NCI-H524 treated with DMSO at 0.1 percent for 48 hours (cell line): ENCODE data around the gene MAMDC2.

Experiments used
- DNase-seq: peaks from one replicate; lab custom pipeline; 2025; lab: John Stamatoyannopoulos, UW

MAMDC2 gene

DNA sequence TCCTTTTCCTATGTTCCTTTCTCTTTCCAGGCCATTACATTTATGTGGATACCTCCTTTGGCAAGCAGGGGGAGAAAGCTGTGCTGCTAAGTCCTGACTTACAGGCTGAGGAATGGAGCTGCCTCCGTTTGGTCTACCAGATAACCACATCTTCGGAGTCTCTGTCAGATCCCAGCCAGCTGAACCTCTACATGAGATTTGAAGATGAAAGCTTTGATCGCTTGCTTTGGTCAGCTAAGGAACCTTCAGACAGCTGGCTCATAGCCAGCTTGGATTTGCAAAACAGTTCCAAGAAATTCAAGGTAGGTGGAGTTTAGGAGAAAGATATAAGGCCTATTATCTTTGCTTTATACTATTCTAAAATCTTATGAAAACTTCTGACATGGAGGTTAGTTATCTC lies 64.5 kb downstream of the MAMDC2 start:
- no peak for DNase-seq

DNA sequence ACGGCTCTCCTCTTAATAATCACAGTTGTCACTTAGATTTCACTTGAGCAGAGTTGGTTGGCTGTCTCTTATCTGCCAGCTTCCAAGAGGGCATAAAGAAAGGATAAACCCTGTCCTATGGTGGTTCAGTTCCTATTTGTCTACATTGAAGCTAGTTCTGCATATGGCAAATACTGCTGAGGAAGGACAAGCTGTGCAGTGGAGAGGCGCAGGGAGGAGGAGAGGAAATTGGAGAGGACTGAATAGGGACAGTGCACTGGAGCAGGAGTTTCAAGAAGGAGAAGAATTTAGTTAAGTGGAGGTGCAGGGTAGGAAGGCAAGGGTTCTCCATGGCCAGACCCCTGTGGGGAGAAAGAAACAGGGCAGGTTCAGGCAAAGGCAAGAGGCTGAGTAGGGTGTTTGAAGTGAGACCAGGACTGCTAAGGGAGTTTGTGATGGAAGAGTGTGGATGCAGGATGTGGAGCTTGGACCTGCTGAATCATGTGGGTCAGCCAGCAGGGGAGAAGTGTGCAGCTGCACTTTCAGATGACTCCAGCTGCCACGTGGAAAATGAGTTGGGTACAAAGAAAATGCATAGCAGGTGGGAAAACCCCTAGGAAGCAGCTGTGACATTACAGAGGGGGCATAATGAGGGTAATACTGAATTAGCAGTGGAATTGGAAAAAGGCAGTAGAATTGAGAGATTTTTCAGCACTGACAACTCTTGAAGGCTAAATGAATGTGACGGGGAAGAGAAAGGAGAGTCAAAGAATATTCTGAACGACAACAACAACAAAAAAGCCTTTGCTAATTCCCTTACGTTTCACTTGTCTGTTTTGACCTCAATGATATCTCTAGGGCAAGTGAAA lies 66.8 kb downstream of the MAMDC2 start:
- DNase-seq, result peak; percentile 48

DNA sequence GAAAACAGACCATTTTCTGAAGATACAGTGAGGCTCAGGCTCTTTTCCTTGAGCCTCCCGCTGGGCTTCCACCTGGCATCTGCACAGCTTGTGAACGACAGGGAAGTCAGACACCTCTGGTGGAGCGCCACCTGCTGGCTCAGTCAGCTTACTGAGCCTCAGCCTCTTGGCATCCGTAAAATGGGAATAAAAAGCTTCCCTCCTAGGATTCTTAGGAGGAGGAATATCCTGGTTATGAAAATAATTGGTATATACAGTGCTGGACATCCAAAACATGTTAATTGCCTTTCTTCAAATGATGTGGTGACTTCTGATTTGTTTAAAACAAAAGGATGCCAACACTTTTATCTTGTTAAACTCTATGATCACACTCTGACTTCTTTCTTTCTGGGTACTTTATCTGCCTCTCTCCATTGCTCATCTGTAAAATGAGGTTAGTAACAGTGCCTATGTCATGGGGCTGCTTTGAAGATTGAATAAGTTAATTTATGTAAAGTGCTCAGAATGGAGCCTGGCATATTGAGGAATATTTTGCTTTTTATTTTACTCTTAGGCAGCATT lies 67.5 kb downstream of the MAMDC2 start:
- DNase-seq, result no peak

DNA sequence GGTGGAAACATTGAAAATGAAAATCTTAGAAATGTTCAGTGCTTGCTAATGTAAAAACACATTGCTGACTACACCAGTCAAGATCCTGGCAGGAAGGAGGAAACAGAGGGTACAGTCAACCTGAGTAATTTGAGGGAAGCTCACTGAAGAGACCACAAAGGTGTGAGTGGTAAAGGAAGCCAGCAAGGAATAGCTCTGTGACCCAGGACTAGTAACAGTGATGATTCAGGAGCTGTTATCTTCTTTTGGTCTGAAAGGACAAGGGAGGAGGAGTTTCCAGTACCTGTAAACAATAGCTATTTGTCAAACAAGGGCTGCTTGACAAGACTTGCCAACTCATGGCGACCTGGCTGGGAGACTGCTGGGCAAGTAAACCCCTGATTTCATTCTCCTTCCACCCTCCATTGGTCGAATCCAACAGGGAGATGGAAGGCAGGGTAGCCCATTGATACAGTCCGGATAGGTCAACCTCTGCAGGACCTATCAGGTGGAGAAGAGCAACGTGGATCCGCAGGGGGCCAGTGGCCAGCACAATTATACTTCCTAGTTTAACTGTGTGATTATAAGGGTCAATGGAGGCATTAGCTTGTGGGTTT lies 68.1 kb downstream of the MAMDC2 start:
- no peak for DNase-seq

DNA sequence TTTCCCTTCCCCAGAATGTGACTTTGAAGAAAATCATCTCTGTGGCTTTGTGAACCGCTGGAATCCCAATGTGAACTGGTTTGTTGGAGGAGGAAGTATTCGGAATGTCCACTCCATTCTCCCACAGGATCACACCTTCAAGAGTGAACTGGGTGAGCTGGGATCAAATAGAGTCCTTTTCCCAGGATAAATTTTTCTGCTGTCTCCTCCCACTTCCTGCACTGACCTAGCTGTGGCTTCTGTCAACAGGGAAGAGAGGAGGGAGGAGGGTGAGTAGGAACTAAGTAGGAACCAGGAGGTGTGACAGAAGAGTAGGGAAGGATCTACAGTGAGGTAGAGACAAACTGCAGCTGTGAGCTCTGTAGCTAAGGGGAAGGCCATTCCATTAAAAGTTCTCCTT lies 69.3 kb downstream of the MAMDC2 start:
- DNase-seq, result no peak

DNA sequence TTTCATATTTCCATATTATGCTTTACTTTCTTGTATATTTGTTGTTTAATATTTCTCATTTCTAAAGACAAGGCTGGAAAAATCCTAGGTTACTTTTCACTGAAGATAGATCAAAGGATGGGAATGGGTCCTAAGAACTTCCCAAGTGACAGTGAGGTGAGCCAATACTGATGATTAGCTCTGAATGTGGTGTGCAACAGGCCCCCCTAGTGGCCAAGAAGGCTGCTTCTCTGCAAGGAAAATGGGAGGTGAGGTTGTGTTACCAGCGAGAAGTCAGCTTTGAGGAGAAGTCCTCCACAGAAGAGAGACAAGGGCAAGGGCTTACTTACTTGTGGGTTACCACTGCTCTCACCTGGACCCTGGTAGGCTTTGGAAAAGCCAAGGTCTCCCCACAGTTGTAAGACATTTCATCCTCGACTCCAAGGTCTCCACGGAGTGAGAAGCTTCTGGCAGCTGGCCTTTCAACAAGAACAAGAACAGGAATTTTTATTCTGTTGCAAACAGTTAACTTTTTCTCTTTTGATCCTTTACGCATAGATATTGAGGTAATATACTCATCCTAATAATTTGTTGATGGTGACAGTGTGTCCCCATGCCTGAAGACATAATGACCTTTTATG lies 69.9 kb downstream of the MAMDC2 start:
- DNase-seq, result no peak

DNA sequence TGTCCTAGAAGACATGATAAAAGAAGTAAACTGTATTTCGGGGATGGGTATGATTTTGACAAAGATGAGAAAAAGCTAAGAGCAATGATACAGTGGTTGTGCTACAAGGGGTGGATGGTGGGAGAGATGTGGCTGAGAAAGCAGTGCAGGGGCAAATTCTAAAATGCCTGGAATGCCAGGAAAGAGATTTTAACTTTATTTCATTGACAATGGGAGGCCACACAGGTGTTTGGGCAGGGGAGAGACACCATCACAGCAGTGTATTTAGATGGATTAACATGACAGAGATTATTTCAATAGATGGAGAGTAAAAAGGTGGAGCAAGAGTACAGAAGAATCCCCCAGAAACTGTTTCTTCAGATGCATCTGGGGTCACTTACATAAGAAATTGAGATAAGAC lies 71.2 kb downstream of the MAMDC2 start:
- DNase-seq, result no peak

DNA sequence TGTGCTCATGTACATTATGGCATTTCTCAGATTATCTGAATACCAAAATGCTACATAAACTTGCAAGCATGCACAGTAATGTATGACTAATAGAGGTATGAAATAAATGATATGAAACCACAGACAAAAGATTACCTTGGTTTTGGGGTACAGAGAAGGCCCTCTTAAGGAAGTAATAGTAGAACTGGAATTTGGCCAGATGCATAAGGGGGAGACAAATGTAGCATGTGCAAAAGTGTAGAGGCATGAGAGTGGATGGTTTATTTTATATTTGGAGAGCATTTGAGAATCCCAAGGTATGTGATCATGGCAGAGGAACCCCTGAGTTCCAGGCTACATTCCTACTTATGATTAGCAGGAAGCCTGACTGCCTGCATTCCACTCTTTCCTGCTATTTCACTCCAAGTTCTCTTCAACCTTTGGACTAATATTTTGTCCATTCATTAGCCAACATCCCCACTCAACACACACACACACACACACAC lies 74.2 kb downstream of the MAMDC2 start:
- no peak for DNase-seq

DNA sequence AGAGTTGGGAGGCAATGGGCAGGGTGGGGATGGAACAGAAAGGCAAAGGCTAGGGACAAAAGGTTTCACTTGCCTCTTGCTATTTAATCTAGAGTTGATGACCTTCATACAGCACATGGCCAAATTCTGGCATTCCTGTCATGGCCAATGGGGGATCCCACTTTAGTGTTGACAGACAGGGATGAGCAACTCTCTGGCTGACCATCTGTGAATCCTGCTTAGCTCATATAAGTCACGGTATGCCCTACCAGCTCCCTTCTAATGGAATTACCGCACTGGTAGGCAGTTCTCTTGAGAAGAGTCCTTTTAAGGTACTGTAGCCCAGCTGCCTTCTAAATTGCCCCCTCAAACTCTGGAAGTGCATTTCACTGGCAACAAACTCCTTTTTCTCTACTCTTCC lies 76.1 kb downstream of the MAMDC2 start:
- no peak for DNase-seq

DNA sequence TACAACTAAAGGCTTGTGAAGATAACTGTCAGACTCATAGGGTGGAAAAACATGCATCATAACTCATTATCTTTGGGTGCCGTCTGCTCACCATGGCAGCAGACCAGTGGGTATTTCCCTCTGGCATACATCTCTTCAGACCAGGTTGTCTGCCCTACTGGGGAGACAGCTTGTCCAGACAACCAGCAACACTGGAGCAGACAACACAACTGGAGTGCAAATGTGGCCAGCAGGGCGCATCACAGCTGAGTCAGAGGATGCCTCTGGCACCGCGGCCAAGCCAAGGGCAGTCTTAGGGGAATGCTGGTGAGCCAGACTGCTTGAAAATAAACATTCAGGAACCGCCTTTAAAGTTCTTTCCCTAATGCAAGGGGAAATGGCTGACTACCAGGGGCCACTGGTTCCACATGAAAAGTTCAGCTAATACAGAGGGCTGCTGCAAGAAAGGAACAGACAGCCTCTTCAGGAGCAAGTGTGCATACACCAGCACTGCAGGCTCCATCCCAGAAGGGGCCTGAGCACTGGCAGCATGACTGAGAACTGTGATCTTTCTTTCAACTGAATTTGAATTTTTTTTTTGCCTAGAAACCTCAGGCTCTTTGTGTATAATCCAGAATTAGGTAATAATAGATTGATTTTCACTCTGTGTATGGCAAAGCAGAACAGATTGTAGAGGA lies 77.3 kb downstream of the MAMDC2 start:
- DNase-seq, result no peak

DNA sequence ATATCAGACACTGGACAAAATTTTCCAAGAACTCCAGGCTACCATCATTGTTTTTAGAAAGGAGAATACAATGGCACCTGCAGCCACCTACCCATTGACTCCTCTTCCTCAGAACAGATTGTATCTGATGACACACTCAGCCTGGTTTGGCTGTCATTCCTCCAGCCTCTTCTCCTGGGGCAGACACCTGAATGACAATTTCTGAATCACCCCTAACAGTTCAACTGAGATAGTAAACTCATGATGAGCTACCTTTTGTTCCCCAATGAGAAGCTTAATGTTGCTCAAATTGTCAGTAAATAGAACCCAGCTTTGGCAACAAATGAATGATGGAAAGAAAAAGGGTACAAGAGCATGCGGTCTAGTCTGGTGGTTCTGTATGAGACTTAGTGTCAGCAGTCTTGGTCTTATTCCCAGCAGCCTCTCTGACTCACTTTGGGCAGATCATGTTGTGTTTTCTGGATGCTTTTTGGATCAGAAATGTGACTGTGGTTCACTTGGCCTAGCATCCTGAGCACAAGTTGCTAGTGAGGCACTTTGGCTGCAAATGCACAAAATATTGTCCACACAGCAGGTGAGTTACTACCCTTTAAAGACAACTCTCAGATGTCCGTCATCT lies 78.3 kb downstream of the MAMDC2 start:
- no peak for DNase-seq

DNA sequence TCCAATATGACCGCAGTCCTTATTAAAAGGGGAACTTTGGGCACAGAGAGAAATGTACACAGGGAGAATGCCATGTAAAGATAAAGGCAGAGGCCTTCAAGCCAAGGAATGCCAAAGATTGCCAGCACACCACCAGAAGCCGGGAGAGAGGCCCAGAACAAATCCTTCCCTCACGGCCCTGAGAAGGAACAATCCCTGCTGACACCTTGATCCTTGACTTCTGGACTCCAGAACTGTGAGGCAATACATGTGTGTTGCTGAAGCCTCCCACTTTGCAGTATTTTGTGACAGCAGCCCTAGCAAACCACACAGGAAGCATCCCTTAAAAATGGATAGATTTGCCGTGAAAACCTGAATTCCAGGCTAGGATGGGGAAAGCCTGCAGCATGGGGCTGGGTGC lies 80.0 kb downstream of the MAMDC2 start:
- no peak for DNase-seq

DNA sequence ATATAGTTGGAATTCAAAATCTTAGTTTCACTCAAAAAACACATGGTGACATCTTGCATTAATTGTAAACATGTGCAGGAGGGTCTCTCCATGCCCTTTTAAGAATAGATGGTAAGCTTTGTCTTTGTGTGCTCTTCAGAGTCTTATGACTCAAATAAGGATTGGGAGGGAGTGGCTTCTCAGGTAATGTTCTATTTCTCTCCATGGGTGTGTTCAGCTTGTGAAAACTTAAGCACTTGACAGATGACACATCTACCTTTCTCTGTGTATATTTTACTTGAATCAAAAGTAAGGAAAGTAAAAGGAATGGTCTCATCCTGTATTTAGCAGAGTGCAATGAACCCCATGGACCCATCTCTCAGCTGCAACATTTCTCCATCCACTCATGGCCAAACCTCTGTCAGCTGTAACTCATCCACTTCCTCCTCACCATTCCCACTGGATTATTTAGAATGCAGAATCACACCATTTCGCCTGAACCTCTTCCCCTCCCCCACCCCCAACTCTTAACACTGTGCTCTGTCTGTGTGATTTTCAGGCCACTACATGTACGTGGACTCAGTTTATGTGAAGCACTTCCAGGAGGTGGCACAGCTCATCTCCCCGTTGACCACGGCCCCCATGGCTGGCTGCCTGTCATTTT lies 82.1 kb downstream of the MAMDC2 start:
- DNase-seq, result no peak

DNA sequence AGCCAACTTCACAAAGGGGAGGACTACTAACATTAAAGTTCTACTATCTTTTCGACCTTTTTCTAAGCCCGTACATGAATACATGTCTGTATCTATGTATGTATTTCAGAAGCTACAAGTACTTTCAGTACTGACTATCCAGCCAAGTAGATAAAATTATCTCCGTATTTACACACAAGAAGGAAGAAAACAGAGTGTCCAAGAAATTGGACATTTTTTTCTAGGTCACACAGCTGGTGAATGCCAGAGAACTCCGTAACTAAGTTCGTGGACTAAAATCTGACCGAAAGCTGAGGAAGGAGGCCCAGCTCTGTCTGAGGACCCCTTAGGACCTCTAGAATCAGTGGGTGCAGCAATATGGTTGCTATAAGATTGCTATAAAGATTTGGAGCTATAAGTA lies 83.4 kb downstream of the MAMDC2 start:
- DNase-seq, result no peak

DNA sequence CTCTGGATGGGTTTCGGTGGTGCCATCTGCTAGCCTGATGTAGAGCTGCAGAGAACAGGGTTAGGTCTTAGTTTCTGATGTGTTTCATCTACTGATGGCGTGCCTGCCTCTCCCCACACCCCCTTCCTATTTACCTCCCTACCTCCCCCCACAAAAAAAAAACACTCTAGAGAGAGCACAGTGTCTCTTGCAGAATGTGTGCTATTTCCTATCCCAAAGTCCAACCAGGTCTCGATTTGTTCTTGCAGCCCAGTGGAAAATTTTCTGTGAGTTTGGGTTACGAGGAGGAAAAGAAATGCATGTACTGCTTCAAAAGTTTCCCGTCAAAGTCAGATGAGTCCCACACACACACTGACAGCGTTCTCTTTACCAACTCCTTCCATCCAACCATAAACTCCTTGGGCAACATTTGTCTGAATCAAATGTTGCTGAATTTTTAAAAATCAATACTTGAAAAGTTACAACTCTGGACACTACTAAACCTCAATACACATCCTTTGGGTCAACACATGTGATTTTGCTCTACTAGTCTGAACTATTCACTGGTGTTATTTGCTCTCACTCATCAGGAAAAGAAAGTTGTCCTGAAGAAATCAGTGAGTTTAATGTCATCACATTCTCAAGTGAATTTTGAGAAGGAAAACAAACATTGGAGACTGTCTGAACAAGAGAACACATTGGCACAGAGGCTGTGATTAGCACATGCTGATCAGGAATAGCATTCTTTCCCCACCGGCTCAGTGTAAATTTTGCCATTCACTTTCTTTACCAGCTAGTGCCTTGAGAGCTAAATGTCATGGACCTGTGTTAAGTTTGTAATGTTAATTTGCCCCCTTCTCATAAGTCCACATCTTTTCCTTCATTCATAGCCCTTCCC lies 84.1 kb downstream of the MAMDC2 start:
- no peak for DNase-seq

DNA sequence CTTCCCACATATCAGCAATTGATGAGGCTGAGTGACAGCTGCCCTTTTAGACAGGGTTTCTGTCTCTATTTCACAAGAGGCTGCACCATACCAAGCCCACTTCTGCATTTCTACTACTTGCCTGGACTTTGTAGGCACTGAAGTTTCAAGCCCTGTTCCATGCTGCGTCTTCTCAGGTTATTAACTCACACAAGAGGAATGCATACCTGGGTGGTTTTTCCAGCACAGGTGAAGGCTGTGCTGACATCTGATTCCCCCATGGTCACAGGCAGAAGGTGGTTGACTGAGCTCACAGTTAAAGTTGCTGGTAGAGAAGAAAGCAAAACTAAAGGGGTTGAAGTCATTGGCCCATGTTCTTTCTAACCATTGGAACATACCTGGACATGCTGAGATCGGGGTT lies 86.6 kb downstream of the MAMDC2 start:
- DNase-seq, result no peak

DNA sequence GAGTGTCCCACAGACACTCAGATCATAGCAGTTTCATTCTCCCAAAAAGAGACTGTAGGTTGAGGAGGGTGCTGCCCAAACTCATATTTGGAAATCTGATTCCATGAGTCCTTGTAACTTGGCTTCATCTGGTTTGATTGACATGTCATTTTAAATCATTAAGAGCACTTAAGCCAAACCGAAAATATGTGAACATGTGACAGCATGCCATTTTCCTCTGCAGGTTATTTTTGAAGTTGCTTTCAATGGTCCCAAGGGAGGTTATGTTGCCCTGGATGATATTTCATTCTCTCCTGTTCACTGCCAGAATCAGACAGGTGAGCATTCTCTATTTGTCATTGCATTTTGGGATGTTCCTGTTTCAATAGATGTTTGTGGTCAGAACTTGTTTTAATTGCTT lies 87.6 kb downstream of the MAMDC2 start:
- DNase-seq, result peak; percentile 58

DNA sequence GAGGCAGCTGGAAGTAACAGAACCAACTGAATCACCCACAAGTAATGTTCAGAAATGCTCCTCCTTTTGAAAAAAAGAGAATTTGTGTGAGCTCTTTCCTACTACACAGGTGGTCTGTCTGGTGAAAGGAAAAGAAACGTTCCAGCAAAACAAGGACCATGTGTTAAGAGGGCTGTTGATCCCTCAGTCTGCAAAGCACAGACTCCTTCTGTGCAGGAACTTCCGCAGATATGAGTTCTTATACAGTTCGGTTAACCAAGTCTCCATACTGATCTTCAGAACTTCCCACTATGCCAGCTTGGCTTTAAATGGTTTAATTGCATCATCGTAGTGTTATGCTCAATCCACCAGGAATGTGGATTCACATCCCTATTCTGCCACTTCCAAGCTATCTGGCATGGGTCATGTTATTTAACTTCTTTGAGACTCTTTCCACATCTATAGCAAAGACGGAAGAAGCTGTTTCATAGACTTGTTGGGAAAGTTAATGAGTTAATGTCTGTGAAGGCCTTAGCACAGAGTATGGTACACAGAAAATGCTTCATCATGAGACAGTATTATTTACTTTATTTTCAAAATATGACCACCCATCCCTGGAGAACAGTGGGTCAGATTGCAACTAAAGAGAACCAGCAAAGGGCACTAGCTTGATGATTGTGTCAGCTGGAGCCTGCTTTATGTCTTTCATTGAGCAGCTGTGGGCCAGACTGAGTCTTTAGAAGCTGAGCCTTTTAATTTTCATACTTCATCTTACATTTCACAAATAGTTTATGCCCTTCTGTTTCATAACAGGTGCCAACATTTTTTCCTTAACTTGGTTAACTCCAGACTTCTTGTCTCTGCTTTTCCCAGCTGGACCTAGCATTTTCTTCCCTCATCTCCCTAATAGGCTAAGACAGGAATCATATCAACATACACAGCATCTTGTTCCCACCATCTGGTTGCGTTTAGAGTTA lies 89.9 kb downstream of the MAMDC2 start:
- peak; percentile 89 for DNase-seq

DNA sequence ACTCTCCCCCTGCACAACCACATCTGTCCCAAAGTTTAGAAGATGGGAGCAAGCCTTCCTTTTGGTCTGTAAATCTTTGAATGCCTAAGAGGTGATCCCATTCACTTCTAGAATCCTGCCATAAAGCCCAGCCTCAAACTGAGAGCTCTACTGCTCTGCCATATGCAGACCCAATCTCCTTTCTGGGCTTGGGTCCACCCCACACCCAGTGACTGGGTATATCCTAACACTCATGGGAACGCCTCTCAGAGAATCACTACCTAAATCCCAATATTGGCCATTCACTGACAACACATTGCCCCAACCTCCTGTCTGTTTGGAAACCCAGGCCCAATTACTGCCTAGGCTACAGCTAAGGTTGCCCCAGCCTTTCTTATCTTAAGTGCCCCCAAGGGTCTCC lies 90.7 kb downstream of the MAMDC2 start:
- no peak for DNase-seq
